HG02759 (cell line): ENCODE data around the gene GPR141.
A peak's percentile ranks its signal among the peaks of the same experiment; 100 is the strongest.

Source experiments
- ATAC-seq: cut with Tn5 transposase; IDR thresholded peaks from one replicate; pipeline ENCODE4 v1.9.1; 2021; ENCODE audit warnings: mild to moderate bottlenecking, moderate library complexity; ENCODE audit not compliant: unreplicated experiment

The GPR141 gene

GRCh38 chr7:37775921-37776320 lies 92.4 kb downstream of the GPR141 start:
- no peak for ATAC-seq

DNA sequence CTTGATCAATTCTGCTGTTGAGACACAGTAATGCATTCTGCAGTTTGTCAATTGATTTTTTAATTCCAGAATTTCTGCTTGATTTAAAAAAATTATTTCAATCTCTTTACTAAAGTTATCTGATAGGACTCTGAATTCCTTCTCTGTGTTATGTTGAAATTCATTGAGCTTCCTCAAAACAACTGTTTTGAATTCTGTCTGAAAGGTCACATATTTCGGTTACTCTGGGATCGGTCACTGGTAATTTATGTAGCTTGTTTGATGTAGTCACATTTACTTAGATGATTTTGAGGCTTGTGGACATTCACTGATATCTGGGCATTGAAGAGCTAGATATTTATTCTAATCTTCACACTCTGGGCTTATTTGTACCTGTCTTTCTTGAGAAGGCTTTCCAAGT lies 97.6 kb downstream of the GPR141 start:
- no peak for ATAC-seq

DNA sequence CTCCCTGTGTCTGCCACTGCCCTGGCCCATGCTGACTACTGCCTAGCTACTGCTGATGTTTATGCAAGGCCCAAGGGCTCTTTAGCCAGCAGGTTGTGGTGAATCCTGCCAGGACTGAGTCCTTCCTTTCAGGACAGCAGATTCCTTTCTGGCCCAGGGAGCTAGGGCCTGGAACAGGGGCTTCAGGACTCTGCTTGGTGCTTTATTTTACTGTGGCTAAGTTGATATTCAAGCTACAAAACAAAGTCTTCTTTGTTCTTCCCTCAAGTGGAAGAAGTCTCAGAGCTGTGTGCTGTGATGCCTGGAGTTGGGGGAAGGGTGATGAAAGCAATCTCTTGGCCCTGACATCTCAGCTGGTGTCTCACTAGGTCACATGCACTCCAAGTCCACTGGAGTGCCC lies 98.6 kb downstream of the GPR141 start:
- no peak for ATAC-seq

- no peak for ATAC-seq
Observed at GRCh38 chr7:37784015-37784414, 100.4 kb downstream of the GPR141 start.

GRCh38 chr7:37786741-37787569 lies 103.4 kb downstream of the GPR141 start:
- peak; percentile 84 for ATAC-seq
